H1 (cell line): ENCODE results near the gene SLC38A1. TPM values are rescaled to one million over a fixed set of nuclear protein-coding genes. Genes with fewer than 3 reads are reported as not detected.

ENCODE experiments used
- CTCF ChIA-PET: fragments of 300-600 bp; sonication (Branson Sonifier 250); formaldehyde crosslinking; loops from one replicate; lab custom pipeline; 2021; ENCODE audit not compliant: partially characterized antibody; lab: Charles Lee
- POLR2A ChIA-PET: fragments of 300-600 bp; sonication (Branson Sonifier 250); formaldehyde crosslinking; loops from one replicate; lab custom pipeline; 2021; ENCODE audit warnings: inconsistent platforms; ENCODE audit not compliant: partially characterized antibody; lab: Charles Lee
- DNase-seq, 2 experiments: peaks; one replicate each; pipeline versions ENCODE4 v3.0.0 to v3.0.0-alpha.2; 2010 to 2022; ENCODE audit warnings: low spot score in 2 of 2, low read depth in 1 of 2, mixed read lengths in 1 of 2
- FAIRE-seq: peaks from 2 replicates; lab custom pipeline; 2011; peaks lifted over from hg19 to GRCh38; lab: Jason Lieb, UNC
- H2AFZ ChIP-seq: 2 replicates; pipeline ENCODE4 v1.8.1; 2012; ENCODE audit warnings: low read length, inconsistent platforms
- H2AK5ac ChIP-seq: 2 replicates; pipeline ENCODE4 v1.6.1; 2013; ENCODE audit warnings: low read depth, low read length
- H2BK120ac ChIP-seq: replicated peaks from 2 replicates; pipeline ENCODE3; 2013; ENCODE audit warnings: low read depth, low read length, inconsistent platforms
- H2BK12ac ChIP-seq: 2 replicates; pipeline ENCODE4 v1.6.1; 2013; ENCODE audit warnings: low read depth, low read length
- H2BK15ac ChIP-seq: 2 replicates; pipeline ENCODE4 v1.6.1; 2013; ENCODE audit warnings: low read length
- H2BK20ac ChIP-seq: 2 replicates; pipeline ENCODE4 v1.6.1; 2013; ENCODE audit warnings: low read length
- H2BK5ac ChIP-seq: 2 replicates; pipeline ENCODE4 v1.6.1; 2013; ENCODE audit warnings: low read depth, low read length
- H3K14ac ChIP-seq: 2 replicates; pipeline ENCODE4 v1.6.1; 2013; ENCODE audit warnings: inconsistent platforms; ENCODE audit not compliant: insufficient read length
- H3K18ac ChIP-seq: 2 replicates; pipeline ENCODE4 v1.6.1; 2013; ENCODE audit warnings: low read length; ENCODE audit errors: extremely low read depth
- H3K23ac ChIP-seq: 2 replicates; pipeline ENCODE4 v1.6.1; 2013; ENCODE audit warnings: inconsistent platforms; ENCODE audit not compliant: insufficient read length
- H3K23me2 ChIP-seq: 2 replicates; pipeline ENCODE4 v1.6.1; 2013; ENCODE audit warnings: low read depth, low read length
- H3K27ac ChIP-seq: 2 replicates; pipeline ENCODE4 v1.6.1; 2011; ENCODE audit warnings: low read depth, low read length, inconsistent platforms
- H3K27me3 ChIP-seq, 4 experiments: replicated peaks in 1 of 4; 1 replicate in 1 of 4; 2 replicates in 3 of 4; pipeline versions ENCODE4 v1.6.1 to v1.8.1; 2011 to 2013; ENCODE audit warnings: low read length in 3 of 4, mild to moderate bottlenecking in 3 of 4, inconsistent platforms in 2 of 4, mixed read lengths in 2 of 4, moderate library complexity in 1 of 4; ENCODE audit not compliant: control insufficient read depth in 3 of 4, insufficient read depth in 3 of 4; ENCODE audit errors: extremely low read depth in 1 of 4
- H3K36me3 ChIP-seq, 4 experiments: 2 replicates each; pipeline versions ENCODE4 v1.6.1 to v1.8.1; 2011 to 2013; ENCODE audit warnings: mild to moderate bottlenecking in 4 of 4, low read length in 3 of 4, moderate library complexity in 2 of 4, control low read depth in 1 of 4, inconsistent platforms in 1 of 4; ENCODE audit not compliant: insufficient read depth in 4 of 4, control insufficient read depth in 2 of 4
- H3K4ac ChIP-seq: replicated peaks from 2 replicates; pipeline ENCODE3; 2013; ENCODE audit warnings: low read length, low read depth, mixed read lengths, inconsistent platforms; ENCODE audit not compliant: insufficient read length
- H3K4me1 ChIP-seq, 4 experiments: replicated peaks in 1 of 4; 1 replicate in 1 of 4; 2 replicates in 3 of 4; pipeline versions ENCODE4 v1.6.1 to v1.8.1; 2011 to 2013; ENCODE audit warnings: low read length in 3 of 4, inconsistent platforms in 2 of 4, mixed read lengths in 1 of 4; ENCODE audit not compliant: insufficient read depth in 4 of 4, control insufficient read depth in 3 of 4
- H3K4me2 ChIP-seq, 2 experiments: 2 replicates each; pipeline versions ENCODE4 v1.6.1 to v1.8.1; 2011 to 2013; ENCODE audit warnings: low read depth in 2 of 2, low read length in 2 of 2, control low read depth in 1 of 2, inconsistent platforms in 1 of 2, mild to moderate bottlenecking in 1 of 2; ENCODE audit not compliant: insufficient read depth in 1 of 2
- H3K4me3 ChIP-seq, 4 experiments: fragments of 200-600, 300-600 bp in 1 of 4; sonication (generic), shearing (Covaris generic), sonication (Bioruptor Twin) in 1 of 4; 2 replicates each; pipeline versions ENCODE4 v1.5.1 to v1.8.1; 2011 to 2016; ENCODE audit warnings: low read length in 4 of 4, low read depth in 3 of 4, control low read depth in 2 of 4, inconsistent platforms in 2 of 4, mild to moderate bottlenecking in 2 of 4, mixed read lengths in 1 of 4, moderate library complexity in 1 of 4; ENCODE audit not compliant: insufficient read depth in 2 of 4; ENCODE audit errors: extremely low read depth in 1 of 4
- H3K56ac ChIP-seq: replicated peaks from 2 replicates; pipeline ENCODE3; 2013; ENCODE audit warnings: low read depth, mild to moderate bottlenecking, mixed read lengths, low read length, inconsistent platforms; ENCODE audit not compliant: insufficient read length
- H3K79me1 ChIP-seq: 2 replicates; pipeline ENCODE4 v1.6.1; 2013; ENCODE audit warnings: low read depth, low read length, control low read depth
- H3K79me2 ChIP-seq, 2 experiments: 2 replicates each; pipeline versions ENCODE4 v1.6.1 to v1.8.1; 2012 to 2013; ENCODE audit warnings: low read length in 2 of 2, mild to moderate bottlenecking in 2 of 2, inconsistent platforms in 1 of 2; ENCODE audit not compliant: insufficient read depth in 2 of 2, control insufficient read depth in 1 of 2
- H3K9ac ChIP-seq, 4 experiments: replicated peaks in 1 of 4; 1 replicate in 1 of 4; 2 replicates in 3 of 4; pipeline versions ENCODE4 v1.6.1 to v1.8.1; 2011 to 2013; ENCODE audit warnings: low read depth in 3 of 4, low read length in 3 of 4, control low read depth in 2 of 4, mild to moderate bottlenecking in 2 of 4, moderate library complexity in 2 of 4, inconsistent platforms in 1 of 4; ENCODE audit errors: extremely low read depth in 1 of 4
- H3K9me3 ChIP-seq, 2 experiments: 2 replicates each; pipeline versions ENCODE4 v1.6.1 to v1.8.1; 2012 to 2013; ENCODE audit warnings: mild to moderate bottlenecking in 2 of 2, moderate library complexity in 2 of 2, control low read depth in 1 of 2, inconsistent platforms in 1 of 2, low read depth in 1 of 2, low read length in 1 of 2, mixed read lengths in 1 of 2; ENCODE audit not compliant: insufficient read depth in 2 of 2
- H4K20me1 ChIP-seq, 2 experiments: replicated peaks in 1 of 2; 2 replicates each; pipeline versions ENCODE3 to v1.8.1; 2011 to 2013; ENCODE audit warnings: inconsistent platforms in 2 of 2, low read length in 2 of 2, mild to moderate bottlenecking in 1 of 2; ENCODE audit not compliant: insufficient read depth in 2 of 2, control insufficient read depth in 1 of 2
- H4K5ac ChIP-seq: 2 replicates; pipeline ENCODE4 v1.6.1; 2013; ENCODE audit warnings: low read length, low read depth, mixed read lengths, inconsistent platforms; ENCODE audit not compliant: insufficient read length
- H4K8ac ChIP-seq: 2 replicates; pipeline ENCODE4 v1.8.0; 2013; ENCODE audit warnings: mild to moderate bottlenecking, moderate library complexity, low read length, inconsistent platforms; ENCODE audit not compliant: insufficient read depth; ENCODE audit errors: extremely low read depth
- H4K91ac ChIP-seq: replicated peaks from 2 replicates; pipeline ENCODE3; 2013; ENCODE audit warnings: low read length, mixed read lengths, inconsistent platforms; ENCODE audit not compliant: insufficient read length
- HDAC2 ChIP-seq, 2 experiments: fragments of 300-600 bp in 1 of 2; sonication (generic) in 1 of 2; IDR thresholded peaks; 2 replicates each; pipeline ENCODE4 v1.6.1; 2011 to 2012; ENCODE audit warnings: low read depth in 2 of 2, low read length in 2 of 2, mild to moderate bottlenecking in 2 of 2, moderate library complexity in 2 of 2, borderline replicate concordance in 1 of 2, inconsistent platforms in 1 of 2
- RAD21 ChIP-seq, 2 experiments: IDR thresholded peaks in 1 of 2; conservative IDR thresholded peaks in 1 of 2; 2 replicates each; pipeline ENCODE4 v1.6.1; 2011; ENCODE audit warnings: low read depth in 2 of 2, low read length in 2 of 2, improper control_type of control experiment in 1 of 2, inconsistent platforms in 1 of 2, mild to moderate bottlenecking in 1 of 2, moderate library complexity in 1 of 2
- WGBS, 2 experiments: shearing (Covaris generic) in 1 of 2; methylation state at CpG; one replicate each; pipeline versions ENCODE4 v1.1.6 to v1.1.7; 2013 to 2015; ENCODE audit warnings: low lambda C conversion rate in 2 of 2, mixed read lengths in 2 of 2, inconsistent platforms in 1 of 2, low coverage in 1 of 2, missing lambda C conversion rate in 1 of 2; ENCODE audit not compliant: insufficient replicate concordance in 2 of 2, insufficient coverage in 1 of 2, insufficient read length in 1 of 2; ENCODE audit errors: extremely low coverage in 1 of 2, missing lambda C conversion rate in 1 of 2; 5-methylcytosine and 5-hydroxymethylcytosine counted together
- polyA plus RNA-seq, 7 experiments: library from polyadenylated mRNA; depleted of rRNA in 3 of 7; stranded (reverse) in 5 of 7; unstranded in 2 of 7; fragments of >200 nt in 5 of 7; fragments of 200-250 nt in 2 of 7; gene quantifications; 1 replicate in 5 of 7; 2 replicates in 1 of 7; 4 replicates in 1 of 7; pipeline versions ENCODE4 v1.2.1 to v1.2.3, GENCODE V29; 2011 to 2013; ENCODE audit warnings: missing spikeins in 2 of 7, mixed read lengths in 2 of 7
- total RNA-seq: library from RNA; stranded (reverse); fragmentation: NEBNext Ultra II Directional; extraction: Animal tissue kit (Norgen Biotek cat#: 25700); gene quantifications from 2 replicates; pipeline ENCODE4 v1.2.1, GENCODE V29; 2021
- TF ChIP-seq, protein P1 (sequence below), 3 experiments: IDR thresholded peaks; 1 replicate in 2 of 3; 2 replicates in 1 of 3; pipeline versions ENCODE4 v1.5.1 to v1.6.1; 2011; ENCODE audit warnings: low read length in 3 of 3, mild to moderate bottlenecking in 3 of 3, inconsistent platforms in 2 of 3, low read depth in 1 of 3, moderate library complexity in 1 of 3; ENCODE audit not compliant: insufficient read depth in 1 of 3; ENCODE audit errors: control extremely low read depth in 1 of 3

Gene SLC38A1
- total and polyA plus RNA-seq, 2 of the 8 experiments (the other 6 are each of a cell fraction or from before 2014, with no cell fraction given): 83.4 to 242 TPM

DNA sequence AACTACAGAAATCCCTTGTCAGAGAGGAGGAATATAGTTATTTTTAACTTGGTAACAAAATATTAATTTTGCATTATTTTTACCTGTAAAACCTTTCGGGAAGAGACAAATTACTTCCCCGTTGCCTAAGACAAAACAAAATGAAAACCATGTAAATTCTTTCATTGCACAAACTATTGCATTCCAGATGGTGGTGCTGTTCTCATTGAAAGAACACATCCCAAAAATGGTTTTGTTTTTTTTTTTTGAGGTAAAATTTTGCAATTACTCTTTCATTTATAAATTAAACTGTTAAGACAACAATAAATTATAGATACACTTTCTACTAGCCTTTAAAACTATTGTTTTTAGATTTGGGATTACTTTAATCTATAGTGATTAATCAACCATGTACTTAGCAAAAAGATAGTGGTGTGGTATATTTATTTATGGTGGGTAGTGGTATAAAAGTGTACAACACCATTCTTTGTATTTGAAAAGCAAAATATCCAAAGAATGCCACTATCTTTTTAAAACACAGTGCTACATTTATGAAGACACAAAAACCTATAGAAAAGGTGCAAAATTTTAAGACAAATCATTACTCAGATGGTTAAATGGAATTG is 115.5 kb downstream of the SLC38A1 start:
- Histone ChIP-seq H2BK20ac (no peak overlapping the region), H3K4me1 (no peaks in the 10 kb centered on the region), H3K79me1 (no peaks in the 10 kb centered on the region), H3K4me3 (no peak overlapping the region), H2BK15ac (no peak overlapping the region), H3K56ac (no peak overlapping the region), H4K91ac (no peak overlapping the region), H3K18ac (no peak overlapping the region), H4K20me1 (no peaks in the 10 kb centered on the region), H3K36me3 (no peaks in the 10 kb centered on the region), H3K27me3 (no peaks in the 10 kb centered on the region), H3K27ac (no peak overlapping the region), H4K5ac (no peak overlapping the region), H3K9me3 (no peaks in the 10 kb centered on the region), H3K9ac (no peak overlapping the region), H2BK5ac (no peak overlapping the region), H2BK12ac (no peak overlapping the region), H3K4ac (no peak overlapping the region), H3K23ac (no peak overlapping the region), H2AK5ac (no peak overlapping the region), H3K14ac (no peak overlapping the region), H2BK120ac (no peak overlapping the region), H3K79me2 (no peaks in the 10 kb centered on the region), H4K8ac (no peak overlapping the region), H2AFZ (no peak overlapping the region), H3K23me2 (no peaks in the 10 kb centered on the region), H3K4me2 (no peak overlapping the region)
- FAIRE-seq: no peak
- POLR2A ChIA-PET: interaction anchor here (1.0 kb wide), 1 partner anchor 204 kb away, joined by 3 read pairs; no protein-coding TSS in a partner anchor
- CTCF ChIA-PET: interaction anchor here (0.6 to 1.5 kb wide), 5 partner anchors 9 to 813 kb away, joined by 3 to 6 read pairs (median 3); no protein-coding TSS in a partner anchor
- TF ChIP-seq, protein P1, sequence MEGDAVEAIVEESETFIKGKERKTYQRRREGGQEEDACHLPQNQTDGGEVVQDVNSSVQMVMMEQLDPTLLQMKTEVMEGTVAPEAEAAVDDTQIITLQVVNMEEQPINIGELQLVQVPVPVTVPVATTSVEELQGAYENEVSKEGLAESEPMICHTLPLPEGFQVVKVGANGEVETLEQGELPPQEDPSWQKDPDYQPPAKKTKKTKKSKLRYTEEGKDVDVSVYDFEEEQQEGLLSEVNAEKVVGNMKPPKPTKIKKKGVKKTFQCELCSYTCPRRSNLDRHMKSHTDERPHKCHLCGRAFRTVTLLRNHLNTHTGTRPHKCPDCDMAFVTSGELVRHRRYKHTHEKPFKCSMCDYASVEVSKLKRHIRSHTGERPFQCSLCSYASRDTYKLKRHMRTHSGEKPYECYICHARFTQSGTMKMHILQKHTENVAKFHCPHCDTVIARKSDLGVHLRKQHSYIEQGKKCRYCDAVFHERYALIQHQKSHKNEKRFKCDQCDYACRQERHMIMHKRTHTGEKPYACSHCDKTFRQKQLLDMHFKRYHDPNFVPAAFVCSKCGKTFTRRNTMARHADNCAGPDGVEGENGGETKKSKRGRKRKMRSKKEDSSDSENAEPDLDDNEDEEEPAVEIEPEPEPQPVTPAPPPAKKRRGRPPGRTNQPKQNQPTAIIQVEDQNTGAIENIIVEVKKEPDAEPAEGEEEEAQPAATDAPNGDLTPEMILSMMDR (IDR thresholded peaks at IDR 0.05; ENCODE audit: control extremely low read depth in 1 of 3, insufficient read depth in 1 of 3, low read depth in 1 of 3, low read length in 3 of 3): peak in 2 of 3 experiments; percentile 37 to 55; a peak in 2 of 4 replicates
- TF ChIP-seq RAD21 (IDR thresholded peaks at IDR 0.05 in 1 of 2, conservative IDR thresholded peaks at IDR 0.05 in 1 of 2; ENCODE audit: low read depth in 2 of 2, low read length in 2 of 2) (peak; percentile 58 to 65), HDAC2 (IDR thresholded peaks at IDR 0.05; ENCODE audit: borderline replicate concordance in 1 of 2, low read depth in 2 of 2, low read length in 2 of 2) (no peak)
- DNase-seq: no peak
- 71% methylated on average over 2 of the region's 2 CpGs; no CpG with 5 or more reads in 1 of the 2 experiments for WGBS, 2 experiments
